HL-60 (cell line): ENCODE results near the gene ATOX1.

Experiments used
- CTCF ChIP-seq: IDR thresholded peaks from one replicate; pipeline ENCODE4 v1.5.1; 2011; ENCODE audit warnings: low read length, control low read depth, inconsistent platforms; ENCODE audit not compliant: insufficient read depth
- GABPA ChIP-seq: IDR thresholded peaks from 2 replicates; pipeline ENCODE4 v1.6.1; 2012; ENCODE audit warnings: low read depth
- POLR2AphosphoS5 ChIP-seq: IDR thresholded peaks from 2 replicates; pipeline ENCODE4 v1.6.1; 2012; ENCODE audit warnings: low read depth

GRCh38 chr5:151703227-151703626, 55.2 kb downstream of the ATOX1 start:
- TF ChIP-seq POLR2AphosphoS5, result no peak
- TF ChIP-seq CTCF, result no peak
- TF ChIP-seq GABPA, result no peak
